ENCODE data around the gene ZNF281. TPM values are rescaled to one million over a fixed set of nuclear protein-coding genes. Genes with fewer than 3 reads are reported as not detected.

The ZNF281 gene
- total RNA-seq, 1 experiment from 2014 or later, result 47.7 TPM

GRCh38 chr1:200423235-200423634 lies 13.4 kb upstream of the ZNF281 start (continued):
- TF ChIP-seq STAT6 (CRISPR knock-in tag; conservative IDR thresholded peaks at IDR 0.05; ENCODE audit: low read depth), result no peak
- TF ChIP-seq ATF3 (CRISPR knock-in tag; conservative IDR thresholded peaks at IDR 0.05), result no peak
- no peak for TF ChIP-seq NFYB (CRISPR knock-in tag; conservative IDR thresholded peaks at IDR 0.05; ENCODE audit: low read depth)
- TF ChIP-seq ZNF219 (CRISPR knock-in tag; IDR thresholded peaks at IDR 0.05; ENCODE audit: borderline replicate concordance), result no peak
- TF ChIP-seq GTF2I (CRISPR knock-in tag; conservative IDR thresholded peaks at IDR 0.05), result no peak
- TF ChIP-seq, protein P1, sequence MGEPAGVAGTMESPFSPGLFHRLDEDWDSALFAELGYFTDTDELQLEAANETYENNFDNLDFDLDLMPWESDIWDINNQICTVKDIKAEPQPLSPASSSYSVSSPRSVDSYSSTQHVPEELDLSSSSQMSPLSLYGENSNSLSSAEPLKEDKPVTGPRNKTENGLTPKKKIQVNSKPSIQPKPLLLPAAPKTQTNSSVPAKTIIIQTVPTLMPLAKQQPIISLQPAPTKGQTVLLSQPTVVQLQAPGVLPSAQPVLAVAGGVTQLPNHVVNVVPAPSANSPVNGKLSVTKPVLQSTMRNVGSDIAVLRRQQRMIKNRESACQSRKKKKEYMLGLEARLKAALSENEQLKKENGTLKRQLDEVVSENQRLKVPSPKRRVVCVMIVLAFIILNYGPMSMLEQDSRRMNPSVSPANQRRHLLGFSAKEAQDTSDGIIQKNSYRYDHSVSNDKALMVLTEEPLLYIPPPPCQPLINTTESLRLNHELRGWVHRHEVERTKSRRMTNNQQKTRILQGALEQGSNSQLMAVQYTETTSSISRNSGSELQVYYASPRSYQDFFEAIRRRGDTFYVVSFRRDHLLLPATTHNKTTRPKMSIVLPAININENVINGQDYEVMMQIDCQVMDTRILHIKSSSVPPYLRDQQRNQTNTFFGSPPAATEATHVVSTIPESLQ (CRISPR knock-in tag; IDR thresholded peaks at IDR 0.05), result no peak
- TF ChIP-seq CREM (CRISPR knock-in tag; IDR thresholded peaks at IDR 0.05), result no peak

- DNase-seq (ENCODE audit: low spot score) (no peak), ATAC-seq (no peak)
- peaks cover 4% of the 10 kb centered on the region for H3K9me3 Mint-ChIP-seq
- H3K27ac Mint-ChIP-seq, result peak overlapping the region; percentile 31
- CTCF ChIA-PET, result no interaction called here
- no peaks in the 10 kb centered on the region for H3K27me3 Mint-ChIP-seq (ENCODE audit: low read depth)
- POLR2A ChIA-PET, result no interaction called here
- no peak overlapping the region for H3K4me3 Mint-ChIP-seq
- H3K4me1 Mint-ChIP-seq, result peaks cover 25% of the 10 kb centered on the region
- H3K36me3 Mint-ChIP-seq, result peaks cover 34% of the 10 kb centered on the region
- TF ChIP-seq, protein P2, sequence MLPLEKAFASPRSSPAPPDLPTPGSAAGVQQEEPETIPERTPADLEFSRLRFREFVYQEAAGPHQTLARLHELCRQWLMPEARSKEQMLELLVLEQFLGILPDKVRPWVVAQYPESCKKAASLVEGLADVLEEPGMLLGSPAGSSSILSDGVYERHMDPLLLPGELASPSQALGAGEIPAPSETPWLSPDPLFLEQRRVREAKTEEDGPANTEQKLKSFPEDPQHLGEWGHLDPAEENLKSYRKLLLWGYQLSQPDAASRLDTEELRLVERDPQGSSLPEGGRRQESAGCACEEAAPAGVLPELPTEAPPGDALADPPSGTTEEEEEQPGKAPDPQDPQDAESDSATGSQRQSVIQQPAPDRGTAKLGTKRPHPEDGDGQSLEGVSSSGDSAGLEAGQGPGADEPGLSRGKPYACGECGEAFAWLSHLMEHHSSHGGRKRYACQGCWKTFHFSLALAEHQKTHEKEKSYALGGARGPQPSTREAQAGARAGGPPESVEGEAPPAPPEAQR (CRISPR knock-in tag; IDR thresholded peaks at IDR 0.05), result no peak
- TF ChIP-seq PRDM15 (CRISPR knock-in tag; IDR thresholded peaks at IDR 0.05), result no peak
- TF ChIP-seq NR2C2 (CRISPR knock-in tag; IDR thresholded peaks at IDR 0.05), result no peak
- TF ChIP-seq, protein P3, sequence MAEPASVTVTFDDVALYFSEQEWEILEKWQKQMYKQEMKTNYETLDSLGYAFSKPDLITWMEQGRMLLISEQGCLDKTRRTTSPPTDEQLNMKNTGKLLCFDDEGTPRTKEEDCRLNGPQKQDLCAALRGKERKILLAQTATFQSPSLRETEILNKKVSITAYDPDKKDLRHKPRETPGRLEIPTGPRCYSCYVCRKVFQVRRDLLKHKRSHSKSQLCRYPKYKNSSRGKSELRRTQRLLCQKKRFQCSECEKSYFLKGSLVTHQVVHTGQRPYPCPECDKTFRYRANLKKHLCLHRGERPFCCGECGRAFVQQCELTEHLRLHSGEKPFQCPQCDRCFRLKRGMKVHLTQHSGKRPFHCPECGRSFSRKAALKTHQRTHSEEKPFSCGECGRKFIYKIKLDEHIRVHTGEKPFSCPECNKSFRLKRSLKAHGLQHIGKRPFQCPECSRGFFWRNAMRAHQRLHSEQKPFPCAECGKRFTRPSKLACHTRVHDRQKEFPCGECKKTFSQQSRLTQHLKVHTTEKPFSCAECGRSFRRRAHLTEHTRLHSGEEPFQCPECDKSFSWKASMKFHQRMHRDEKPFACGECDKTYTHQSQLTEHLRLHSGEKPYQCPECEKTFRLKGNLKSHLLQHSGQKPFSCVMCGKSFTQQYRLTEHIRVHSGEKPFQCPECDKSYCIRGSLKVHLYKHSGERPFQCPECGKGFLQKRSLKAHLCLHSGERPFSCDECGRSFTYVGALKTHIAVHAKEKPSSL (CRISPR knock-in tag; conservative IDR thresholded peaks at IDR 0.05), result no peak
- TF ChIP-seq ZNF396 (CRISPR knock-in tag; IDR thresholded peaks at IDR 0.05; ENCODE audit: borderline replicate concordance), result no peak
- no peak for TF ChIP-seq MLX (CRISPR knock-in tag; IDR thresholded peaks at IDR 0.05)
- no peak for TF ChIP-seq PRRX2 (CRISPR knock-in tag; IDR thresholded peaks at IDR 0.05)
- TF ChIP-seq SMAD4 (CRISPR knock-in tag; IDR thresholded peaks at IDR 0.05), result no peak
- no peak for TF ChIP-seq CREM (CRISPR knock-in tag; IDR thresholded peaks at IDR 0.05)
- TF ChIP-seq NFYB (CRISPR knock-in tag; conservative IDR thresholded peaks at IDR 0.05; ENCODE audit: low read depth), result no peak
- TF ChIP-seq TCF7 (CRISPR knock-in tag; IDR thresholded peaks at IDR 0.05; ENCODE audit: low read depth), result no peak
- no peak for TF ChIP-seq ATF1 (CRISPR knock-in tag; IDR thresholded peaks at IDR 0.05)
- no peak for TF ChIP-seq JAZF1 (CRISPR knock-in tag; IDR thresholded peaks at IDR 0.05)
- no peak for TF ChIP-seq FOXP4 (CRISPR knock-in tag; IDR thresholded peaks at IDR 0.05)
- TF ChIP-seq TP53 (CRISPR knock-in tag; IDR thresholded peaks at IDR 0.05), result no peak
- TF ChIP-seq OVOL2 (CRISPR knock-in tag; IDR thresholded peaks at IDR 0.05; ENCODE audit: borderline replicate concordance), result no peak
- no peak for TF ChIP-seq NFE2L1 (CRISPR knock-in tag; IDR thresholded peaks at IDR 0.05)
These were observed 12.4 kb upstream of the ZNF281 start for GRCh38 chr1:200422211-200422610.
